Epithelial cell of alveolus of lung (primary cell): Measurements from ENCODE around the gene APOBEC3A. TPM values are rescaled to one million over a fixed set of nuclear protein-coding genes. Genes with fewer than 3 reads are reported as not detected.

Experiments used
- total RNA-seq: library from RNA; depleted of rRNA; stranded (reverse); fragments of >200 nt; gene quantifications from 2 replicates; pipeline ENCODE4 v1.2.1, GENCODE V29; 2015

The APOBEC3A gene
- total RNA-seq = not detected in 2 replicates

DNA sequence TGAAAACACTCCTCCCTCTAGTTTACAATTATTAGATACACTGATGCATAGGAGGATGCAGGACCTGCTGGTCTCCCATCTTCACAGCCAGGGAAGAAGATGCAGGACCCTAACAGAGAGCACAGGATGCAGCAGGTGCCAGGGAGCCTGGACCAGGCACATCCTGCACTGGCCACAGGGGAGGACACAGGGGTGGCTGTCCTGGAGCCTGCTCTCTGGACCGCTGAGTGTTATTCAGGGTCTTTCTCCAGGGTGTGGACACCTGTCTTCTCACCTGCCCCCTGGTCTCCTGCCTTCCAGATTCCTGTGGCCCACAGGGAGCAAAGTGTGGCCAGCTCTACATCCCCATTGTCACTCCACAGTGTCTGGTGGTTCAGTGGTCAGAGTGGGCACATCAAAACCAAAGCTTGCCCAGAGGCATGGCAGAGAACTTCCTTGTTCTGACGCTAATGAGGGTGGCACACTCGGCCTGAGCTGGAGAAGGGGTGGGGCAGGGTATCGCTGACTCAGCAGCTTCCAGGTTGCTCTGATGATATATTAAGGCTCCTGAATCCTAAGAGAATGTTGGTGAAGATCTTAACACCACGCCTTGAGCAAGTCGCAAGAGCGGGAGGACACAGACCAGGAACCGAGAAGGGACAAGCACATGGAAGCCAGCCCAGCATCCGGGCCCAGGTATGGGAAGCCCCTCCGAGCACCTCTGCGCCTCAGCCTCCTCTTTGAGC, at the start of gene APOBEC3A:
Gene APOBEC3A, plus strand, starts transcription at position 564 of the 725 bp plus-strand sequence. Its CDS starts 83 bp downstream, at position 647.

GRCh38 chr22:38981992-38982927, 24.9 kb downstream of the APOBEC3A start, which contains the start of gene APOBEC3B:
Gene APOBEC3B (plus strand): TSS chr22:38982347. CDS start chr22:38982454, 107 bp downstream.

Other genes starting within 250 kb of the APOBEC3A start
- 74.7 and 80.8 TPM in 2 replicates for gene SUN2, start 201.6 kb upstream of the APOBEC3A start, total RNA-seq
- 21.1 and 33.5 TPM in 2 replicates for gene DNAL4, start 163.5 kb upstream of the APOBEC3A start, total RNA-seq
- gene NPTXR, start 113.6 kb upstream of the APOBEC3A start, total RNA-seq = 0.78 and 4.4 TPM in 2 replicates
- gene CBX6, start 85.4 kb upstream of the APOBEC3A start, total RNA-seq = 51.2 and 56.5 TPM in 2 replicates
- gene APOBEC3B, start 24.7 kb downstream of the APOBEC3A start, total RNA-seq = 9.7 and 31.5 TPM in 2 replicates
- 26.5 and 31.0 TPM in 2 replicates for gene APOBEC3C, start 56.6 kb downstream of the APOBEC3A start, total RNA-seq
- gene APOBEC3D, start 63.5 kb downstream of the APOBEC3A start, total RNA-seq = 1.7 and 3.0 TPM in 2 replicates
- gene APOBEC3F, start 83.3 kb downstream of the APOBEC3A start, total RNA-seq = 3.9 and 5.5 TPM in 2 replicates
- gene APOBEC3G, start 119.7 kb downstream of the APOBEC3A start, total RNA-seq = 13.0 and 13.6 TPM in 2 replicates
- gene APOBEC3H, start 139.6 kb downstream of the APOBEC3A start, total RNA-seq = 0.16 TPM in 1 of 2 replicates, not detected in the other
- 1.0 and 25.2 TPM in 2 replicates for gene CBX7, start 195.1 kb downstream of the APOBEC3A start, total RNA-seq